GM19455 (cell line): Measurements from ENCODE around the gene SLC35F6.
"Not testable (repeated sequence)": the region's sequence is repeated elsewhere in the genome, so short reads cannot be mapped to it uniquely, and the experiment has no call there.

ENCODE experiments used
- ATAC-seq: cut with Tn5 transposase; IDR thresholded peaks from one replicate; pipeline ENCODE4 v1.9.1; 2021; ENCODE audit not compliant: unreplicated experiment

Gene SLC35F6

GRCh38 chr2:26814072-26814765 lies 50.1 kb downstream of the SLC35F6 start:
- ATAC-seq = not testable (repeated sequence)

- no peak for ATAC-seq
These were observed 52.8 kb downstream of the SLC35F6 start for GRCh38 chr2:26816893-26817292.

GRCh38 chr2:26818255-26818654 lies 54.2 kb downstream of the SLC35F6 start:
- no peak for ATAC-seq

- ATAC-seq = no peak
These were observed 54.9 kb downstream of the SLC35F6 start for GRCh38 chr2:26818972-26819371.

GRCh38 chr2:26820932-26821331 lies 56.8 kb downstream of the SLC35F6 start:
- no peak for ATAC-seq

- ATAC-seq = no peak
These were observed 58.8 kb downstream of the SLC35F6 start for GRCh38 chr2:26822877-26823276.
